RWPE2 (cell line): ENCODE measurements around the gene PIP4K2A.
"Not testable (repeated sequence)": the region's sequence is repeated elsewhere in the genome, so short reads cannot be mapped to it uniquely, and the experiment has no call there.

ENCODE experiments used
- ATAC-seq: fragments of 200-7000 bp; cut with Tn5 transposase; 3 replicates; pipeline ENCODE4 v1.9.1; 2021; ENCODE audit warnings: low read depth
- DNase-seq: peaks from one replicate; pipeline ENCODE4 v3.0.0-alpha.2; 2020; ENCODE audit warnings: low spot score
- H3K27ac ChIP-seq: fragments of 450-650 bp; 2 replicates; pipeline ENCODE4 v1.5.1; 2017; ENCODE audit warnings: mild to moderate bottlenecking; ENCODE audit not compliant: poor library complexity, severe bottlenecking
- H3K27me3 ChIP-seq: fragments of 250-450 bp; sonication (Bioruptor Pico); 2 replicates; pipeline ENCODE4 v1.5.1; 2021; ENCODE audit warnings: mild to moderate bottlenecking, moderate library complexity; ENCODE audit not compliant: insufficient read depth, poor library complexity, severe bottlenecking
- H3K36me3 ChIP-seq: fragments of 250-450 bp; sonication (Bioruptor Pico); 2 replicates; pipeline ENCODE4 v1.5.1; 2020; ENCODE audit warnings: low read depth, mild to moderate bottlenecking, moderate library complexity
- H3K4me1 ChIP-seq: fragments of 250-450 bp; sonication (Bioruptor Pico); 2 replicates; pipeline ENCODE4 v1.5.1; 2021; ENCODE audit warnings: mild to moderate bottlenecking, moderate library complexity; ENCODE audit not compliant: insufficient read depth, poor library complexity, severe bottlenecking
- H3K4me3 ChIP-seq: fragments of 250-450 bp; sonication (Bioruptor Pico); 2 replicates; pipeline ENCODE4 v1.5.1; 2021; ENCODE audit warnings: mild to moderate bottlenecking, moderate library complexity; ENCODE audit not compliant: severe bottlenecking
- H3K9me3 ChIP-seq: fragments of 250-450 bp; sonication (Bioruptor Pico); 2 replicates; pipeline ENCODE4 v1.5.1; 2021; ENCODE audit warnings: mild to moderate bottlenecking, moderate library complexity; ENCODE audit not compliant: severe bottlenecking
- TF ChIP-seq, protein P1 (sequence below): fragments of 450-650 bp; IDR thresholded peaks from one replicate; pipeline ENCODE4 v1.5.1; 2017; ENCODE audit warnings: mild to moderate bottlenecking, moderate library complexity; ENCODE audit not compliant: poor library complexity, severe bottlenecking

The PIP4K2A gene

DNA sequence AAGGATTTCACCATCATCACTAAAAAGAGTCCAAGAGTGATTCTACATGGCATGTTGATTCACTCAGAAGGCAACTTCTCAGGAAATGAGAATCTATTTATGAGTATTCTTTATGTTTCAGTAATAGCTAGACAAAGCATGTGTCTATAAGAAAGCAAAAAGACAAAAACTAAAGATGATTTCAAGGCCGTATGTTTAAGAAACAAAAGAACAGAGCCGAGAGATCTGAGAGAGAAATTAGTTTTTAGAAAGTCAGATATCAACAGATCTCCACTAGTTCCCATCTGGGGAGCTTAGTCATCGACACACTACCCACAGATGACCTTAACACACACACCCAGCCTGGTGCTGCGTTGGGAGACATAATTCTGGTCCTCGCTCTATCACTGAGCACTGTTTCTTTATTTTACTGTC, 21.0 kb downstream of the PIP4K2A start:
- Histone ChIP-seq H3K4me1 (peaks cover 12% of the 10 kb centered on the region), H3K27me3 (no peaks in the 10 kb centered on the region), H3K9me3 (no peaks in the 10 kb centered on the region), H3K27ac (no peak overlapping the region), H3K4me3 (no peak overlapping the region), H3K36me3 (no peaks in the 10 kb centered on the region)
- DNase-seq (no peak), ATAC-seq (no peak)
- TF ChIP-seq, protein P1, sequence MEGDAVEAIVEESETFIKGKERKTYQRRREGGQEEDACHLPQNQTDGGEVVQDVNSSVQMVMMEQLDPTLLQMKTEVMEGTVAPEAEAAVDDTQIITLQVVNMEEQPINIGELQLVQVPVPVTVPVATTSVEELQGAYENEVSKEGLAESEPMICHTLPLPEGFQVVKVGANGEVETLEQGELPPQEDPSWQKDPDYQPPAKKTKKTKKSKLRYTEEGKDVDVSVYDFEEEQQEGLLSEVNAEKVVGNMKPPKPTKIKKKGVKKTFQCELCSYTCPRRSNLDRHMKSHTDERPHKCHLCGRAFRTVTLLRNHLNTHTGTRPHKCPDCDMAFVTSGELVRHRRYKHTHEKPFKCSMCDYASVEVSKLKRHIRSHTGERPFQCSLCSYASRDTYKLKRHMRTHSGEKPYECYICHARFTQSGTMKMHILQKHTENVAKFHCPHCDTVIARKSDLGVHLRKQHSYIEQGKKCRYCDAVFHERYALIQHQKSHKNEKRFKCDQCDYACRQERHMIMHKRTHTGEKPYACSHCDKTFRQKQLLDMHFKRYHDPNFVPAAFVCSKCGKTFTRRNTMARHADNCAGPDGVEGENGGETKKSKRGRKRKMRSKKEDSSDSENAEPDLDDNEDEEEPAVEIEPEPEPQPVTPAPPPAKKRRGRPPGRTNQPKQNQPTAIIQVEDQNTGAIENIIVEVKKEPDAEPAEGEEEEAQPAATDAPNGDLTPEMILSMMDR = no peak

DNA sequence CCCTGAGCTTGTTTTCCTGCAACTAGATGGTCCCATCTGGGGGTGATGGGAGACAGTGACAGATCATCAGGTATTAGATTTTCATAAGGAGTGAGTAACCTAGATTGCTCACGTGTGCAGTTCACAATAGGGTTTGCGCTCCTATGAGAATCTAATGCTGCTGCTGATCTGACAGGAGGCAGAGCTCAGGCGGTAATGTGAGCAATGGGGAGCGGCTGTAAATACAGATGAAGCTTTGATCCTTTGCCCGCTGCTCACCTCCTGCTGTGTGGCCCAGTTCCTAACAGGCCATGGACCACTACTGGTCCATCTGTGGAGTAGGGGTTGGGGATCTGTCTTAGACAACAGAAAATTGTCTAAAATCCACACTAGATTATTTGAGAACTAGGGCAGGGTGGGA, 22.3 kb downstream of the PIP4K2A start:
- H3K27ac ChIP-seq, H3K9me3 ChIP-seq, H3K36me3 ChIP-seq, H3K4me3 ChIP-seq, ATAC-seq, DNase-seq, H3K27me3 ChIP-seq: not testable (repeated sequence)
- peaks cover 12% of the 10 kb centered on the region for H3K4me1 ChIP-seq

DNA sequence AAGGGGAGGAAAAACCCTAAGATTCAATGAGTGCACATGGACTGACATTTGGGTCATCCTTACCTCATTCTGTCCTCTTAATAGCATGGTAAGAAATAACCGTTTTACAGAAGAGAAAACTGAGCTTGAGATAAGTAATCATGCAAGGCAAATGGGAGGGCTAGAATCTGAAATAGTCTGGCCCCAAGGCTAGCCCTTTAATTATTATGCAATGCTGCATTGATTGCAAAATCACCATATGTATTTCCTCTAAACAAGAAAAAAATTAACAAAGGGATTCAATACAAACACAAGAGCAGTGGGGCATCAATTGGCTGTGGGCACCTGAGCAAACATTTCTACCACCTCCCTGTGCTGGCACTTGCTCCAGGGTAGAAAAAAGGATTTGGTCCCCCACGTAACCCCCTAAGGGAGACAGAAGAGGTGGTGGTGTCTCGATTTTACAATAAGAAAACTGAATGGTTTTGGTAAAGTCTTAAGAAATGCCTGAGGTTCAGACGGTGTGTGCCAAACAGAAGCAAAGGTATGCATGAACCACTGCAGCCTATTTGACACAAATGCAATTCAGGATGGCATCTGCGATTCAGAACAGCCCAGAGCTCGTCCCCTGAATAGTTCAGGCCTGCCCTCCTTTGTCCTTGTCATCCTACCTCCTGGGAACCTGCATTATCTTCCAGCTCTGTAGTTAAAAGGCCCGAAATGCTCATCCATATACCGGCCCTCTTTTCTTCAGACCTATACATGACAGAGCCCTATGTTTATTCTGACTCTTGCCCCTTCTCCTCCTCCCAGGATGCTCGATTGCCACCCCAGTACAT, 23.6 kb downstream of the PIP4K2A start:
- H3K9me3 ChIP-seq = no peaks in the 10 kb centered on the region
- TF ChIP-seq, protein P1 = no peak
- H3K36me3 ChIP-seq = no peaks in the 10 kb centered on the region
- peak overlapping the region; percentile 12 for H3K27ac ChIP-seq
- peak; percentile 60; the same call in 2 of the 3 replicates for ATAC-seq
- H3K4me1 ChIP-seq = peaks cover 12% of the 10 kb centered on the region
- no peaks in the 10 kb centered on the region for H3K27me3 ChIP-seq
- no peak overlapping the region for H3K4me3 ChIP-seq
- DNase-seq = no peak

DNA sequence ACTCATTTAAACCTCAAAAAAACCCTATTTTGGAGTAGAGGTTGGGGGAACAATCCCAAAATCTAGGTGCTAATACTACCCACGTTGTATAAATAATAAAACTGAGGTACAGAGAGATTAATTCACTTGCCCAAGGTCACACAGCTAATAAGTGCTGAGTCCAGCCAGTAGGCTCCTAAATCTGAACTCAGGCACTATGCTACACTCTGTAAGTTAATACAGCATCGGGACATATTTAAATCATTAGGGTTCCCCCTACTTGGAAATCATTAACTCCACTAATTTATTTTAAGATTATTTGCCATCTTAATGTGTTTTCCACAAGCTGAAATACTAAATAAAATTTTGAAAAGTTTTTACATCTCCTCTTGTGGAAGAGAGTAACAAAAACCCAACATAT, 24.2 kb downstream of the PIP4K2A start:
- Histone ChIP-seq H3K9me3 (no peaks in the 10 kb centered on the region), H3K4me1 (peaks cover 12% of the 10 kb centered on the region), H3K27ac (no peak overlapping the region), H3K27me3 (no peaks in the 10 kb centered on the region), H3K4me3 (no peak overlapping the region), H3K36me3 (no peaks in the 10 kb centered on the region)
- DNase-seq (no peak), ATAC-seq (no peak)
- TF ChIP-seq, protein P1 = no peak

DNA sequence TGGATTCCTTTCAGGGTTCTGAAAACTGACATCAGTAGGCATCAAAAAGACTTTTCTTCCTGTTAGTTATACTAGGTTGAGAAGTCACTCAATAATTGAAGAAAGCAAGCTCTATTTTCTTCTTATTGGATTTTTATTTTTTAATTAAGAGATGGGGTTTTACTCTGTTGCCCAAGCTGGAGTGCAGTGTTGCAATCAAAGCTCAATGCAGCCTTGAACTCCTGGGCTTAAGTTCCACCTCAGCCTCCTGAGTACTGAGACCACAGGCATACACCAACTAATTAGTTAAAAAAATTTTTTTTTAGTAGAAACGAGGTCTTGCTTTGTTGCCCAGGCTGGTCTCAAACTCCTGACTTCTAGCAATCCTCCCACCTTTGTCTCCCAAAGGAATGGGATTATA, 28.0 kb downstream of the PIP4K2A start:
- H3K27me3 ChIP-seq = no peaks in the 10 kb centered on the region
- DNase-seq (no peak), ATAC-seq (no peak)
- no peak overlapping the region for H3K4me3 ChIP-seq
- TF ChIP-seq, protein P1 = no peak
- H3K9me3 ChIP-seq = no peaks in the 10 kb centered on the region
- H3K4me1 ChIP-seq = peaks cover 37% of the 10 kb centered on the region
- H3K27ac ChIP-seq = no peak overlapping the region
- H3K36me3 ChIP-seq = no peaks in the 10 kb centered on the region
